Measurements from ENCODE around the gene GPSM1. TPM values are rescaled to one million over a fixed set of nuclear protein-coding genes. Genes with fewer than 3 reads are reported as not detected.

Gene GPSM1
- total and polyA plus RNA-seq, 2 donors (not counting 1 experiment from before 2014, with no cell fraction given): 2.4 to 6.3 TPM

DNA sequence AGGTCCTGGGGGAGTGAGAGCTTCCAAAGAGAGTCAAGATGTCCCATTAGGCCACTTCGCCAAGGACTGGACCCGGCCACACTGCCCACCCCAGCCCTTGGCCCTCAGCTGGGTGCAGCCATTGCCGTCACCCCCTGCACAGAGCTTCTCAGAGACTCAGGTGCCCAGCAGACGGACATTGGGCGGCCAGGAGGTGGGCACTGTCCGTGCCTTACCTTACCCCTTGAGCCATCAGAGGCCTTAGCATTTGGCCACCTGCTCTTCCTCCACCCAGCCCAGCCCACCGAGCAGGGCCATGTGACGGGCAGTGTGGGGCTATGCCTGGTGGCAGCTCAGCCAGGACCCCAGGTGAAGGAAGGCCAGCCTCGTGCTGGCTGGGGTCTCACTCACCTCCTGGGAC, 39.5 kb downstream of the GPSM1 start:
- H3K4me3 Mint-ChIP-seq: no peak overlapping the region
- Histone ChIP-seq H3K4me1 (ENCODE audit: control insufficient read depth in 2 of 2, insufficient read depth in 2 of 2, low read length in 2 of 2) (peaks cover 5 to 10% of the 10 kb centered on the region in 2 donors), H2AFZ (ENCODE audit: insufficient read depth, low read depth, low read length, poor library complexity, severe bottlenecking) (no peak overlapping the region), H4K20me1 (ENCODE audit: control insufficient read depth, insufficient read depth, low read length, poor library complexity, severe bottlenecking) (peaks cover 11% of the 10 kb centered on the region), H3K79me2 (ENCODE audit: control insufficient read depth, insufficient read depth, low read length) (no peaks in the 10 kb centered on the region), H3K4me3 (ENCODE audit: control extremely low read depth in 1 of 5, extremely low read depth in 1 of 5, insufficient read depth in 1 of 5, low read depth in 2 of 5, low read length in 4 of 5) (no peak overlapping the region), H3K9me3 (ENCODE audit: control extremely low read depth in 1 of 3, control insufficient read depth in 2 of 3, insufficient read depth in 1 of 3, low read length in 2 of 3) (peaks cover 0 to 10% (median 0%) of the 10 kb centered on the region in 3 donors), H3K36me3 (replicated peaks in 1 of 2; ENCODE audit: control extremely low read depth in 1 of 2, control insufficient read depth in 1 of 2, extremely low read depth in 1 of 2, insufficient read depth in 2 of 2, low read length in 1 of 2) (peaks cover 0 to 1% of the 10 kb centered on the region in 2 experiments), H3K9ac (ENCODE audit: low read length) (no peak overlapping the region), H3K4me2 (replicated peaks; ENCODE audit: low read depth, low read length, poor library complexity, severe bottlenecking) (no peak overlapping the region), H3K27me3 (replicated peaks in 1 of 4; ENCODE audit: control extremely low read depth in 1 of 4, control insufficient read depth in 3 of 4, insufficient read depth in 4 of 4, low read length in 3 of 4) (no peaks in the 10 kb centered on the region), H3K27ac (ENCODE audit: low read length in 2 of 2) (no peak overlapping the region)
- no peaks in the 10 kb centered on the region for H3K9me3 Mint-ChIP-seq (ENCODE audit: insufficient read depth)
- intact Hi-C loops (cut with micrococcal nuclease): no loop called here
- CTCF ChIA-PET: no interaction called here
- TF ChIP-seq, protein P1, sequence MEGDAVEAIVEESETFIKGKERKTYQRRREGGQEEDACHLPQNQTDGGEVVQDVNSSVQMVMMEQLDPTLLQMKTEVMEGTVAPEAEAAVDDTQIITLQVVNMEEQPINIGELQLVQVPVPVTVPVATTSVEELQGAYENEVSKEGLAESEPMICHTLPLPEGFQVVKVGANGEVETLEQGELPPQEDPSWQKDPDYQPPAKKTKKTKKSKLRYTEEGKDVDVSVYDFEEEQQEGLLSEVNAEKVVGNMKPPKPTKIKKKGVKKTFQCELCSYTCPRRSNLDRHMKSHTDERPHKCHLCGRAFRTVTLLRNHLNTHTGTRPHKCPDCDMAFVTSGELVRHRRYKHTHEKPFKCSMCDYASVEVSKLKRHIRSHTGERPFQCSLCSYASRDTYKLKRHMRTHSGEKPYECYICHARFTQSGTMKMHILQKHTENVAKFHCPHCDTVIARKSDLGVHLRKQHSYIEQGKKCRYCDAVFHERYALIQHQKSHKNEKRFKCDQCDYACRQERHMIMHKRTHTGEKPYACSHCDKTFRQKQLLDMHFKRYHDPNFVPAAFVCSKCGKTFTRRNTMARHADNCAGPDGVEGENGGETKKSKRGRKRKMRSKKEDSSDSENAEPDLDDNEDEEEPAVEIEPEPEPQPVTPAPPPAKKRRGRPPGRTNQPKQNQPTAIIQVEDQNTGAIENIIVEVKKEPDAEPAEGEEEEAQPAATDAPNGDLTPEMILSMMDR (IDR thresholded peaks at IDR 0.05): no peak
- TF ChIP-seq EZH2 (IDR thresholded peaks at IDR 0.05; ENCODE audit: borderline replicate concordance, insufficient read depth, low read depth, low read length, poor library complexity, severe bottlenecking): no peak
- no peak overlapping the region for H3K27ac Mint-ChIP-seq
- POLR2A ChIA-PET: interaction anchor here (0.6 kb wide), 1 partner anchor 265 kb away, joined by 3 read pairs; no protein-coding TSS in a partner anchor
- WGBS (ENCODE audit: insufficient coverage): 91% methylated on average over 9 of the region's 9 CpGs
- no peak for ATAC-seq (ENCODE audit: low read depth)
- peaks cover 10% of the 10 kb centered on the region for H3K4me1 Mint-ChIP-seq
- no peaks in the 10 kb centered on the region for H3K27me3 Mint-ChIP-seq
- no peak for DNase-seq

DNA sequence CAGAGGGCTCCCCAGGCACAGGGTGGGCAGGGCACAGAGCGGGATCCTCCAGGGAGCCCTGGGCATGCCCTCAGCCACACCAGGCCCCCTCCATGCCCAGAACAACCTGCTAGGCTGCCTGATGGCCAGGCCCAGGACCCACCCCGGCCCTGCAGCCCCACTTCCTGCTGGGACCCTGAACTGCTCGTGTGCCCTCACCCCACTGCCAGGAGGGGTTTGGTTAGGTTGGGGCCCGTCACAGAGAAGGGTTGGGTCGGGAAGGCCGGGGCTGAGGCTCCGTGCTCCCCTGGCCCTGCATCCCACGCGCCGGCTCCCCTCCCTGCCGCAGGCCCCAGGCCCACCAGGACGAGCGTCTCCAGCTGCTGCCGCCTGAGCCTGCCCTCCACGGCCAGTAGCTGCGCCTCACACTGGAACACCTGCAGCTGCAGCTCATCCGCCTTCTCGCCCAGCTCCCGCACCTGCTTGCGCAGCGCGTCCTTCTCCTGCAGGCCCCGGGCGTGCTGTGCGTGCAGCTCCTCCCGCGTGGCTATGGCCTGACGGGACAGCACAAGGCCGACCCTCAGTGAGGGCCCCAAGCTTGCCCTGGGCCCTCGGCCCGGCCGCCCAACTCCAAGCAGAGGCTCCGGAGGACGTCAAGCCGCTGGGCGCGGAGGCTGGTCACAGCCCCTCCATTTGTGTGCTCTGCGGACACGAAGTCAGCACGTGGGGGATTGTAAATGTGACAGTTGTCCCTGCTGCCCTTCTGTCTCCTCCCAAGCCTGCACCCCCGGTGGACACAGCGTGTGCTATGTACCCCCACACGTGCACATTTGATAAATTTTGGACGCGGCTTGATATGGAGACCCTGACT, 40.2 kb downstream of the GPSM1 start:
- no peak for ATAC-seq (ENCODE audit: low read depth)
- H3K9me3 ChIP-seq (ENCODE audit: control extremely low read depth in 1 of 3, control insufficient read depth in 2 of 3, insufficient read depth in 1 of 3, low read length in 2 of 3): peaks cover 0 to 10% (median 0%) of the 10 kb centered on the region in 3 donors
- ChIA-PET POLR2A (no interaction called here), CTCF (no interaction called here)
- no peak overlapping the region for H3K9ac ChIP-seq (ENCODE audit: low read length)
- H3K27me3 ChIP-seq (replicated peaks in 1 of 4; ENCODE audit: control extremely low read depth in 1 of 4, control insufficient read depth in 3 of 4, insufficient read depth in 4 of 4, low read length in 3 of 4): no peaks in the 10 kb centered on the region
- peaks cover 9 to 15% of the 10 kb centered on the region in 2 donors for H3K4me1 ChIP-seq (ENCODE audit: control insufficient read depth in 2 of 2, insufficient read depth in 2 of 2, low read length in 2 of 2)
- TF ChIP-seq EZH2 (IDR thresholded peaks at IDR 0.05; ENCODE audit: borderline replicate concordance, insufficient read depth, low read depth, low read length, poor library complexity, severe bottlenecking): no peak
- TF ChIP-seq, protein P1 (IDR thresholded peaks at IDR 0.05): no peak
- Mint-ChIP-seq H3K4me1 (peaks cover 10% of the 10 kb centered on the region), H3K27ac (no peak overlapping the region), H3K27me3 (no peaks in the 10 kb centered on the region), H3K9me3 (ENCODE audit: insufficient read depth) (no peaks in the 10 kb centered on the region), H3K4me3 (no peak overlapping the region)
- peaks cover 4% of the 10 kb centered on the region for H4K20me1 ChIP-seq (ENCODE audit: control insufficient read depth, insufficient read depth, low read length, poor library complexity, severe bottlenecking)
- H3K4me2 ChIP-seq (replicated peaks; ENCODE audit: low read depth, low read length, poor library complexity, severe bottlenecking): no peak overlapping the region
- intact Hi-C loops (cut with micrococcal nuclease): no loop called here
- H3K79me2 ChIP-seq (ENCODE audit: control insufficient read depth, insufficient read depth, low read length): no peaks in the 10 kb centered on the region
- H3K4me3 ChIP-seq (ENCODE audit: control extremely low read depth in 1 of 5, extremely low read depth in 1 of 5, insufficient read depth in 1 of 5, low read depth in 2 of 5, low read length in 4 of 5): no peak overlapping the region
- H2AFZ ChIP-seq (ENCODE audit: insufficient read depth, low read depth, low read length, poor library complexity, severe bottlenecking): no peak overlapping the region
- H3K27ac ChIP-seq (ENCODE audit: low read length in 2 of 2): no peak overlapping the region
- no peaks in the 10 kb centered on the region for H3K36me3 ChIP-seq (replicated peaks in 1 of 2; ENCODE audit: control extremely low read depth in 1 of 2, control insufficient read depth in 1 of 2, extremely low read depth in 1 of 2, insufficient read depth in 2 of 2, low read length in 1 of 2)
- no peak for DNase-seq
- 95% methylated on average over 40 of the region's 45 CpGs for WGBS (ENCODE audit: insufficient coverage)

Measured in B cell (primary cell).